Mesendoderm (in vitro differentiated cells): ENCODE data around the gene C11orf65. TPM values are rescaled to one million over a fixed set of nuclear protein-coding genes. Genes with fewer than 3 reads are reported as not detected.

Source experiments
- DNase-seq: peaks from one replicate; pipeline ENCODE4 v3.0.0; 2013
- H2AK5ac ChIP-seq: 2 replicates; pipeline ENCODE4 v1.6.1; 2013; ENCODE audit warnings: low read length, inconsistent platforms
- H2BK120ac ChIP-seq: 2 replicates; pipeline ENCODE4 v1.6.1; 2013; ENCODE audit warnings: low read depth, mild to moderate bottlenecking, low read length, moderate library complexity, mixed read lengths
- H2BK15ac ChIP-seq: replicated peaks from 2 replicates; pipeline ENCODE4 v1.6.1; 2013; ENCODE audit warnings: low read depth, mild to moderate bottlenecking, moderate library complexity
- H2BK5ac ChIP-seq: 2 replicates; pipeline ENCODE4 v1.6.1; 2013; ENCODE audit warnings: low read length, inconsistent platforms
- H3K18ac ChIP-seq: 2 replicates; pipeline ENCODE4 v1.6.1; 2013; ENCODE audit warnings: mild to moderate bottlenecking, low read length, mixed read lengths
- H3K23ac ChIP-seq: one replicate; pipeline ENCODE4 v1.6.1; 2013; ENCODE audit warnings: low read length
- H3K27ac ChIP-seq: 2 replicates; pipeline ENCODE4 v1.5.1; 2013; ENCODE audit warnings: low read depth, mild to moderate bottlenecking, inconsistent platforms, low read length, moderate library complexity
- H3K27me3 ChIP-seq: 2 replicates; pipeline ENCODE4 v1.6.1; 2013; ENCODE audit warnings: low read length, control low read depth, mild to moderate bottlenecking, inconsistent platforms; ENCODE audit not compliant: insufficient read depth, poor library complexity
- H3K36me3 ChIP-seq: 2 replicates; pipeline ENCODE4 v1.6.1; 2013; ENCODE audit warnings: low read length, inconsistent platforms; ENCODE audit not compliant: control insufficient read depth, insufficient read depth
- H3K4ac ChIP-seq: one replicate; pipeline ENCODE4 v1.6.1; 2013; ENCODE audit warnings: low read depth, mild to moderate bottlenecking, low read length, moderate library complexity
- H3K4me1 ChIP-seq: 2 replicates; pipeline ENCODE4 v1.6.1; 2013; ENCODE audit warnings: low read depth, low read length, inconsistent platforms; ENCODE audit not compliant: control insufficient read depth
- H3K4me2 ChIP-seq: 2 replicates; pipeline ENCODE4 v1.6.1; 2013; ENCODE audit warnings: low read length
- H3K4me3 ChIP-seq: 2 replicates; pipeline ENCODE4 v1.5.1; 2013; ENCODE audit warnings: mild to moderate bottlenecking, low read length
- H3K56ac ChIP-seq: one replicate; pipeline ENCODE4 v1.6.1; 2013; ENCODE audit warnings: low read length
- H3K79me1 ChIP-seq: 2 replicates; pipeline ENCODE4 v1.6.1; 2013; ENCODE audit warnings: low read length, inconsistent platforms
- H3K79me2 ChIP-seq: 2 replicates; pipeline ENCODE4 v1.6.1; 2013; ENCODE audit warnings: mild to moderate bottlenecking, low read length; ENCODE audit not compliant: control insufficient read depth, insufficient read depth
- H3K9ac ChIP-seq: 2 replicates; pipeline ENCODE4 v1.6.1; 2013; ENCODE audit warnings: low read length, inconsistent platforms
- H4K5ac ChIP-seq: one replicate; pipeline ENCODE4 v1.6.1; 2013; ENCODE audit warnings: low read length
- H4K8ac ChIP-seq: one replicate; pipeline ENCODE4 v1.6.1; 2013; ENCODE audit warnings: low read depth, mild to moderate bottlenecking, control low read depth, low read length, moderate library complexity
- WGBS: extraction: QIAGEN DNeasy Blood & Tissue Kit; methylation state at CpG from one replicate; pipeline ENCODE4 v1.1.7; 2013; ENCODE audit warnings: low lambda C conversion rate, missing lambda C conversion rate; ENCODE audit not compliant: insufficient coverage; ENCODE audit errors: extremely low coverage; 5-methylcytosine and 5-hydroxymethylcytosine counted together
- polyA plus RNA-seq, 2 experiments: library from polyadenylated mRNA; stranded (reverse); fragments of 200-250 nt; gene quantifications; one replicate each; pipeline ENCODE4 v1.2.3, GENCODE V29; 2013

C11orf65 gene
- 0.42 TPM for polyA plus RNA-seq (2013, experiment 1 of 2)
- 0.53 TPM for polyA plus RNA-seq (2013, experiment 2 of 2)

- H3K4ac ChIP-seq, result peak within 1 kb of the TSS; percentile 88
- H2BK5ac ChIP-seq, result peak within 1 kb of the TSS; percentile 52
- peak within 1 kb of the TSS; percentile 92 for H3K56ac ChIP-seq
- H3K4me3 ChIP-seq, result peak within 1 kb of the TSS; percentile 76
- no CpG with 5 or more reads among the region's 35 CpGs for WGBS
- peak within 1 kb of the TSS; percentile 83 for H3K27ac ChIP-seq
- no peaks in the 10 kb centered on the region for H3K79me2 ChIP-seq
- H3K23ac ChIP-seq, result no peak within 1 kb of the TSS
- H3K27me3 ChIP-seq, result no peaks in the 10 kb centered on the region
- H3K18ac ChIP-seq, result peak within 1 kb of the TSS; percentile 64
- H4K5ac ChIP-seq, result peak within 1 kb of the TSS; percentile 18
- no peak within 1 kb of the TSS for H2BK120ac ChIP-seq
- no peaks in the 10 kb centered on the region for H3K4me1 ChIP-seq
- peak; percentile 98 for DNase-seq
- H3K9ac ChIP-seq, result peak within 1 kb of the TSS; percentile 90
- H2BK15ac ChIP-seq, result no peak within 1 kb of the TSS
- H2AK5ac ChIP-seq, result no peak within 1 kb of the TSS
- no peaks in the 10 kb centered on the region for H3K79me1 ChIP-seq
- H4K8ac ChIP-seq, result peak within 1 kb of the TSS; percentile 56
- H3K4me2 ChIP-seq, result peak within 1 kb of the TSS; percentile 62
- H3K36me3 ChIP-seq, result no peaks in the 10 kb centered on the region
These were observed at the start of gene C11orf65 for GRCh38 chr11:108467091-108467823. C11orf65 (minus strand) TSS chr11:108467529; CDS start chr11:108461559, 5,970 bp downstream.

GRCh38 chr11:108516125-108516524 is 48.8 kb upstream of the C11orf65 start:
- DNase-seq, result no peak
- H2BK120ac ChIP-seq, result no peak overlapping the region

GRCh38 chr11:108512708-108513107 is 45.4 kb upstream of the C11orf65 start:
- no peak overlapping the region for H3K23ac ChIP-seq
- H3K79me2 ChIP-seq, result no peaks in the 10 kb centered on the region
- no peak overlapping the region for H2BK5ac ChIP-seq
- H3K4ac ChIP-seq, result no peak overlapping the region
- no peak overlapping the region for H2BK120ac ChIP-seq
- WGBS, result no CpG with 5 or more reads among the region's 2 CpGs
- H3K27ac ChIP-seq, result no peak overlapping the region
- H3K4me1 ChIP-seq, result no peaks in the 10 kb centered on the region
- H3K79me1 ChIP-seq, result no peaks in the 10 kb centered on the region
- H3K36me3 ChIP-seq, result no peaks in the 10 kb centered on the region
- no peak overlapping the region for H3K18ac ChIP-seq
- no peak for DNase-seq
- H3K27me3 ChIP-seq, result no peaks in the 10 kb centered on the region
- no peak overlapping the region for H2BK15ac ChIP-seq
- no peak overlapping the region for H4K8ac ChIP-seq
- H3K56ac ChIP-seq, result no peak overlapping the region
- no peak overlapping the region for H3K4me3 ChIP-seq
- H3K9ac ChIP-seq, result no peak overlapping the region
- no peak overlapping the region for H3K4me2 ChIP-seq
- no peak overlapping the region for H4K5ac ChIP-seq
- H2AK5ac ChIP-seq, result no peak overlapping the region

More at GRCh38 chr11:108516125-108516524, 48.8 kb upstream of the C11orf65 start:
- Histone ChIP-seq H3K36me3 (no peaks in the 10 kb centered on the region), H3K4me1 (no peaks in the 10 kb centered on the region), H3K4me2 (no peak overlapping the region), H3K4me3 (no peak overlapping the region), H4K8ac (no peak overlapping the region), H2AK5ac (no peak overlapping the region), H3K27me3 (no peaks in the 10 kb centered on the region), H3K9ac (no peak overlapping the region), H3K79me2 (no peaks in the 10 kb centered on the region), H3K79me1 (no peaks in the 10 kb centered on the region), H3K27ac (no peak overlapping the region), H3K56ac (no peak overlapping the region), H3K23ac (no peak overlapping the region), H3K18ac (no peak overlapping the region), H4K5ac (no peak overlapping the region), H2BK5ac (no peak overlapping the region), H3K4ac (no peak overlapping the region), H2BK15ac (no peak overlapping the region)
- WGBS, result no CpG with 5 or more reads among the region's 4 CpGs

- H3K27ac ChIP-seq, result no peak overlapping the region
- no peak overlapping the region for H3K56ac ChIP-seq
- no peak overlapping the region for H2AK5ac ChIP-seq
- no peak overlapping the region for H3K23ac ChIP-seq
- H3K79me2 ChIP-seq, result no peaks in the 10 kb centered on the region
- H2BK15ac ChIP-seq, result no peak overlapping the region
- no peak for DNase-seq
- H3K27me3 ChIP-seq, result no peaks in the 10 kb centered on the region
- H3K4me2 ChIP-seq, result no peak overlapping the region
- no peaks in the 10 kb centered on the region for H3K36me3 ChIP-seq
- H2BK5ac ChIP-seq, result no peak overlapping the region
- no peak overlapping the region for H3K4ac ChIP-seq
- no peak overlapping the region for H3K4me3 ChIP-seq
- WGBS, result no CpG with 5 or more reads among the region's 2 CpGs
- H4K8ac ChIP-seq, result no peak overlapping the region
- H3K4me1 ChIP-seq, result no peaks in the 10 kb centered on the region
- no peak overlapping the region for H3K9ac ChIP-seq
- no peak overlapping the region for H2BK120ac ChIP-seq
- H3K79me1 ChIP-seq, result no peaks in the 10 kb centered on the region
- H4K5ac ChIP-seq, result no peak overlapping the region
- H3K18ac ChIP-seq, result no peak overlapping the region
These were observed 44.6 kb upstream of the C11orf65 start for GRCh38 chr11:108511851-108512474.

- no peaks in the 10 kb centered on the region for H3K79me2 ChIP-seq
- no peaks in the 10 kb centered on the region for H3K27me3 ChIP-seq
- no peak overlapping the region for H2BK120ac ChIP-seq
- no peak overlapping the region for H2BK15ac ChIP-seq
- no peak overlapping the region for H3K27ac ChIP-seq
- H3K9ac ChIP-seq, result no peak overlapping the region
- no peak for DNase-seq
- no peak overlapping the region for H3K4ac ChIP-seq
- H2AK5ac ChIP-seq, result no peak overlapping the region
- no peaks in the 10 kb centered on the region for H3K79me1 ChIP-seq
- H3K56ac ChIP-seq, result no peak overlapping the region
- H3K18ac ChIP-seq, result no peak overlapping the region
- H4K5ac ChIP-seq, result no peak overlapping the region
- no peak overlapping the region for H3K4me3 ChIP-seq
- no peaks in the 10 kb centered on the region for H3K4me1 ChIP-seq
- no peak overlapping the region for H3K4me2 ChIP-seq
- no peaks in the 10 kb centered on the region for H3K36me3 ChIP-seq
- H3K23ac ChIP-seq, result no peak overlapping the region
- H4K8ac ChIP-seq, result no peak overlapping the region
- no CpG with 5 or more reads among the region's 3 CpGs for whole genome bisulfite sequencing
- no peak overlapping the region for H2BK5ac ChIP-seq
These were observed 41.6 kb upstream of the C11orf65 start for GRCh38 chr11:108508653-108509593.
